Measurements from ENCODE around the gene DVL1.

Gene DVL1

DNA sequence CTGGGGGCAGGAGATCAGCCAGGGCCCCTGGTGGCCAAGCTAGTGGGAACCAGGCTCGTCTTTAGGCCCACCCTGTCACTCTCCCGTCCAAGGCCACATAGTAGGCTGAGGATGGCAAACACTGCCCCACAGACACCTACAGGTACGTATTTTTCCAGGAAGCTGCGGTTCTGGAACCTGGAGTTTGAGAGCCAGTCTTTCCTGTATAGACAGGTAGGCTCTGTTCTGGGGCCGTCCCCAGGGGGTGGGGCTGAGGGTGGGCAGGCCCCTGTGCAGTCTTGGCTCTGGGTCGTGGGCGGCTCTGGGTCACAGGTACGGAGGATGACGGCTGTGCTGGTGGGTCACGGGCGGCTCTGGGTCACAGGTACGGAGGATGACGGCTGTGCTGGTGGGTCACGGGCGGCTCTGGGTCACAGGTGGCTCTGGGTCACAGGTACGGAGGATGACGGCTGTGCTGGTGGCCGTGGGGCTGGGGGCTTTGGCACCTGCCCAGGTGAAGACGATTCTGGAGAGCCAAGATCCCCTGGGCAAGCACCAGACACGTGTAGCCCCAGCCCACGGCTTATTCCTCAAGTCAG lies 38.7 kb downstream of the DVL1 start:
- H3K4me3 ChIP-seq (ENCODE audit: insufficient read depth, low read depth, low read length): no peak overlapping the region

DNA sequence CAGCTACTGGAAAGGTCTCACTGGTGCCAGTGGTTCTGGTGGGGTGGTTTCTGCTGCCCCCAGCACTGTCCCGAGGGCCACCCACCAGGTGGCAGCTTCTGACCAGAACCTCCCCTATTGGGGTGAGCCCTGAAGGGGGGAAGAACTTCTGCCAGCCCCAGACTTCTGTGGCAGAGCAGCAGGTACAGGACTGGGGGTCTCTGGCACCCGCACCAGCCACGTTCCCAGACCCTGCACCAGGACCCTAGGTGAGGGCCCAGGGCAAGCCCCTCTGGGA lies 39.2 kb downstream of the DVL1 start:
- H3K27ac ChIP-seq (ENCODE audit: insufficient read depth, low read depth, low read length, poor library complexity, severe bottlenecking): no peak overlapping the region
- H3K4me1 ChIP-seq (ENCODE audit: control insufficient read depth, insufficient read depth, low read length): peaks cover 32% of the 10 kb centered on the region
- H3K27me3 ChIP-seq (ENCODE audit: control insufficient read depth, insufficient read depth, low read length, poor library complexity, severe bottlenecking): peaks cover 13% of the 10 kb centered on the region
- H3K9me3 ChIP-seq (ENCODE audit: control insufficient read depth, low read length): no peaks in the 10 kb centered on the region
- 80 to 85% methylated on average over 3 of the region's 3 CpGs for WGBS, 2 experiments
- peaks cover 14% of the 10 kb centered on the region for H3K36me3 ChIP-seq (ENCODE audit: control insufficient read depth, insufficient read depth, low read length)
- no peak overlapping the region for H3K4me3 ChIP-seq (ENCODE audit: insufficient read depth, low read depth, low read length)

More for the DNA sequence above, 38.7 kb downstream of the DVL1 start:
- Histone ChIP-seq H3K4me1 (ENCODE audit: control insufficient read depth, insufficient read depth, low read length) (peaks cover 27% of the 10 kb centered on the region), H3K27me3 (ENCODE audit: control insufficient read depth, insufficient read depth, low read length, poor library complexity, severe bottlenecking) (peaks cover 13% of the 10 kb centered on the region), H3K36me3 (ENCODE audit: control insufficient read depth, insufficient read depth, low read length) (peaks cover 14% of the 10 kb centered on the region), H3K9me3 (ENCODE audit: control insufficient read depth, low read length) (no peaks in the 10 kb centered on the region), H3K27ac (ENCODE audit: insufficient read depth, low read depth, low read length, poor library complexity, severe bottlenecking) (no peak overlapping the region)
- 93 to 94% methylated on average over 21 of the region's 21 CpGs for WGBS, 2 experiments

DNA sequence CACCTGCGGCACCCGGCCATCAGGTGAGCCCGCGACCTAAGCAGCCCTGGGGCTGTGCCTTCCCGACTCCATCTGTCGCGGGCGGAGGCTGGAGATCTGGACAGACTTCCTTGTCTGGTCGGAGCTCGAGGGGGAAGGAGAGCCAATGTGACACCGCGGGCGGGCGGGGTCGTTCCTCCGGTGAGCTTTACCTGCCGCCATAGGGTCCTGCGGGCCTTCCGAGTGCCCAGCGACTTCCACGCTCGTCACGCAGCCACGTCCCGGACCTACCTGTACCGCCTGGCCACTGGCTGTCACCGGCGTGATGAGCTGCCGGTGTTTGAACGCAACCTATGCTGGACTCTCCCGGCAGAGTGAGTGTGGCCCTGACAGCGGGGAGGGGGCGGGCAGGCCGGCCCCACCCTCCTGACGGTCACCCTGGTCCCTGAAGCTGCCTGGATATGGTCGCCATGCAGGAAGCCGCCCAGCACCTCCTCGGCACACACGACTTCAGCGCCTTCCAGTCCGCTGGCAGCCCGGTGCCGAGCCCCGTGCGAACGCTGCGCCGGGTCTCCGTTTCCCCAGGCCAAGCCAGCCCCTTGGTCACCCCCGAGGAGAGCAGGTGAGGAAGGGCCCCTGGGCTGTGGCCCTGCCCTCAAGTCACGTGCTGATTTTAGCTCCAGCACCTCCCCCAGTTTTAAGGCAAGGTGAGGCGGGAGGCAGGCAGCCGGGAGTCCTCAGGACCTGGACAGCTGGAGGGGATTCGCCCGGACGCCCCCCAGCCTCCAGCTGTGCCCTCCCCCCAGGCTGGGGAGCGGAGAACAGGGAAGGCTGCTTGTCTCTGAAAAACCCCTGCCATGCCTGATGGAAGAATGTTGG lies 39.7 kb downstream of the DVL1 start:
- Histone ChIP-seq H3K4me3 (ENCODE audit: insufficient read depth, low read depth, low read length) (peak overlapping the region; percentile 83), H3K4me1 (ENCODE audit: control insufficient read depth, insufficient read depth, low read length) (peaks cover 36% of the 10 kb centered on the region), H3K9me3 (ENCODE audit: control insufficient read depth, low read length) (no peaks in the 10 kb centered on the region), H3K27ac (ENCODE audit: insufficient read depth, low read depth, low read length, poor library complexity, severe bottlenecking) (no peak overlapping the region), H3K36me3 (ENCODE audit: control insufficient read depth, insufficient read depth, low read length) (peaks cover 14% of the 10 kb centered on the region), H3K27me3 (ENCODE audit: control insufficient read depth, insufficient read depth, low read length, poor library complexity, severe bottlenecking) (peaks cover 13% of the 10 kb centered on the region)
- WGBS, 2 experiments: 22 to 24% methylated on average over 57 of the region's 57 CpGs

DNA sequence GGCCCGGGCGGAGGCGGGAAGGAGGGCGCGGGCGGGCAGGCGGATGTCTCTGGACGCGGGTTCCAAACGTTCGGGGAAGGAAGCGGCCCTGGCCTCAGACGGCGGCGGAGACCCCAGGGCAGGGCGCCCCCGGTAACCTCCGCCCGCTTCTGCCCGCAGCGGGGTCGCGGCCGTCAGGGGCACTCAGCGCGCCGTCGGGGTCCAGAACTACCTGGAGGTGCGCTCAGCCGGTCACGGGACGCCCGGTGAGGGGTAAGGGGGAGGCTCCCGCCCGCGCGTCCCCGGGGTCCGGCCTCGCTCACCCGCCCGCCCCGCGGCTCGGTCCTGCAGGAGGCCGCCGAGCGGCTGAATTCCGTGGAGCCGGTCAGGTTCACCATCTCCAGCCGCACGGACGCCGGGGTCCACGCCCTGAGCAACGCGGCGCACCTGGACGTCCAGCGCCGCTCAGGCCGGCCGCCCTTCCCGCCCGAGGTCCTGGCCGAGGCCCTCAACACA lies 40.4 kb downstream of the DVL1 start:
- Histone ChIP-seq H3K4me3 (ENCODE audit: insufficient read depth, low read depth, low read length) (peak overlapping the region; percentile 83), H3K27me3 (ENCODE audit: control insufficient read depth, insufficient read depth, low read length, poor library complexity, severe bottlenecking) (peaks cover 13% of the 10 kb centered on the region), H3K27ac (ENCODE audit: insufficient read depth, low read depth, low read length, poor library complexity, severe bottlenecking) (no peak overlapping the region), H3K9me3 (ENCODE audit: control insufficient read depth, low read length) (no peaks in the 10 kb centered on the region), H3K4me1 (ENCODE audit: control insufficient read depth, insufficient read depth, low read length) (peaks cover 36% of the 10 kb centered on the region), H3K36me3 (ENCODE audit: control insufficient read depth, insufficient read depth, low read length) (peaks cover 11% of the 10 kb centered on the region)
- 1% methylated on average over 66 of the region's 66 CpGs for WGBS, 2 experiments

DNA sequence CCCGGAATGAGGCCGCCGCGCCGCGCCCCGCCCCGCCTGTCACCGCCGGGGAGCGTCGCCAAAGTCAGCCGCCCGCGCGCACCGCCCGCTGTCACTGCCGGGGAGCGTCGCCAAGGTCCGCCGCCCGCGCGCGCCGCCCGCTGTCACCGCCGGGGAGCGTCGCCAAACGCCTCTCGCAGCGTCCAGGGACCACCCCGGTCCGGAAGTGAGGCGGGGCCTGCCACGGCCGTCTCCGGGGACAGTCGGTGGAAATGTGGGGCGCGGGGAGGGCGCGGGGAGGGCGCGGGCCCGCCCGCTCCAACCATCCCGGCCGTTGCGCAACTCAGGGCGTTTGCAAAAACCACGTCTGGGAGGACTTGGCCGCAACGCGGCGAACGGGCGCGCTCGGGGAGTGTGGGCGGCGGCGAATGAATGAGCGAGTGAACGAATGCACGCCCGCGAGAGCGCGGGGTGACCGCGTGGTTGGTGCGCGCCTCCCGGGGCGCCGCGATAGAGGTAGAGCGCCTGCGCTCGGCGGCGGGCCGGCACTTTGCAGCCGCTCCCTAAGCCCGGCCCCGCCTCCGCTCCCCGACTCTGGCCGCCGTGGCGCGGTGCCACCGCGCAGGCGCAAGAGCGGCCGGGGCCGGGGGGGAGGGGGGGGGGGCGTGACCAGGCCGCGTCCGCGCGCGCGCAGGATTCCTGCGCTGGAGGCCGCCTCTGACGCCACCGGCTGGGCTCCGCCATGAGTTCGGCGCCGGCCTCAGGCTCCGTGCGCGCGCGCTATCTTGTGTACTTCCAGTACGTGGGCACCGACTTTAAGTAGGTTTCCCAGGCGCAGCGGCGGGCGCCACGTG lies 41.1 kb downstream of the DVL1 start, which contains the start of the genes ACAP3 and PUSL1:
TSS of gene ACAP3 (minus strand) at position 8 of the 833 bp plus-strand sequence. CDS start 115 bp downstream, outside the sequence.
TSS of gene PUSL1 (plus strand) at position 675 of the 833 bp plus-strand sequence. CDS start at position 722, 47 bp downstream.
- peaks cover 13% of the 10 kb centered on the region for H3K27me3 ChIP-seq (ENCODE audit: control insufficient read depth, insufficient read depth, low read length, poor library complexity, severe bottlenecking)
- H3K36me3 ChIP-seq (ENCODE audit: control insufficient read depth, insufficient read depth, low read length): peaks cover 9% of the 10 kb centered on the region
- WGBS, 2 experiments: 0% methylated on average over 131 of the region's 131 CpGs
- peak within 1 kb of the TSS; percentile 84 for H3K27ac ChIP-seq (ENCODE audit: insufficient read depth, low read depth, low read length, poor library complexity, severe bottlenecking)
- peak within 1 kb of the TSS; percentile 83 for H3K4me3 ChIP-seq (ENCODE audit: insufficient read depth, low read depth, low read length)
- peaks cover 36% of the 10 kb centered on the region for H3K4me1 ChIP-seq (ENCODE audit: control insufficient read depth, insufficient read depth, low read length)
- no peaks in the 10 kb centered on the region for H3K9me3 ChIP-seq (ENCODE audit: control insufficient read depth, low read length)

DNA sequence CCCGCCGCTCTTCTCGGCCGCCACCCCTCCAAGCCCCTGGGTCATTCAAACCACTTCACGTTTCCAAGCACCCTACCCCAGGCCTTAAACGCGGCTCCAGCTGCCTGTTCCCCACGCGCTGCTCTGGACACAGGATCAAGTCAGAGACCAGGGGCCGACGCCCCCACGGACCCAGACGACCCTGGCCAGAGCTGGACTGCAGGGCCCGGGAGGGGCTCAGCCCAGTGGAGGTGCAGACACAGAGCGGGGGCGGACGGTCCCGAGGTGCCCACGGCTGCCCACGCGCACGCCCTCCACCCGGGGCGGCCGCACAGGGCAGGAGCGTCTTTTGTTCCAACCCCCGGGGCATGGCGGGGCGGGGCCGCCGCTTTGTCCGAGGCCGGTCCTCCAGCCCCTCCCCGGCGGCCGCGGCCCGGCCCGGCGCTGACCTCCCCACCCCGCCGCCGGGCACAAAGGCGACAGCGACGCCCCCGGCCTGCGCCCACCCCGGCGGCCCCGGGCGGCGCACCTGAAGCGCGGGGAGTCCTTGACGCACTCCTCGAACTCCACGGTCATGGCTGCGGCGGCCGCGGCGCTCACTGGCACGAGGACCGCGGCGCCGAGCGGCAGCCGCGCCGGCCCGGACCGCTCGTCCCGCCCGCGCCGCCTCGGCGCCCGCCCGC lies 41.8 kb downstream of the DVL1 start:
- WGBS, 2 experiments: 2% methylated on average over 83 of the region's 83 CpGs
- peaks cover 36% of the 10 kb centered on the region for H3K4me1 ChIP-seq (ENCODE audit: control insufficient read depth, insufficient read depth, low read length)
- H3K27me3 ChIP-seq (ENCODE audit: control insufficient read depth, insufficient read depth, low read length, poor library complexity, severe bottlenecking): peaks cover 13% of the 10 kb centered on the region
- peak overlapping the region; percentile 83 for H3K4me3 ChIP-seq (ENCODE audit: insufficient read depth, low read depth, low read length)
- no peak overlapping the region for H3K27ac ChIP-seq (ENCODE audit: insufficient read depth, low read depth, low read length, poor library complexity, severe bottlenecking)
- no peaks in the 10 kb centered on the region for H3K9me3 ChIP-seq (ENCODE audit: control insufficient read depth, low read length)
- peaks cover 6% of the 10 kb centered on the region for H3K36me3 ChIP-seq (ENCODE audit: control insufficient read depth, insufficient read depth, low read length)

DNA sequence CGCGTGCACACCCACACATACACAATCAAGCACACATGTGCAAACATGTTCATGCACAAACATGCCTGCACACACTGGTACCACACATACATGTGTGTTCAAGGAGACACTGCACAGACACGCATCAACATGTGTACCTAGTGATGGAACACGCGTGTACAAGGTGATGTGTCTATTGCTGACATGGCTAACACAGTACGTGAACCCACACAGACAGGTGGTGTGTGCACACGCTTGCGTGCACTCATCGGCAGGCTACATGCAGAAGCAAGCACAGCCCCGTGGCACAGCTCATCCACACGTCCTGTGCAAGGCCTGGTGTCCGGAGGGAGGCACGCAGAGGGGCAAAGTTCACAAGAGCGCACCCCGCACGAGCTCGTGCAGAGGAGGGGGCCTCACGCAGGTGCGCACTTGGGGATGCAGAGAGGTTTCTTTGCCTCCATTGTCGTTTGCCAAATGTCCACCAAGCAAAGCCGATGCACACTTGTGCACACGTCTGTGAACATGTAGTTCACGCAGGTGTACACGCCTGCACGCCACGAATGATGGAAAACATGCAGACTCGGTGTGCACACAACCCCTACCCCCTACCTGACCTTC lies 42.5 kb downstream of the DVL1 start:
- Histone ChIP-seq H3K4me3 (ENCODE audit: insufficient read depth, low read depth, low read length) (peak overlapping the region; percentile 83), H3K9me3 (ENCODE audit: control insufficient read depth, low read length) (no peaks in the 10 kb centered on the region), H3K27ac (ENCODE audit: insufficient read depth, low read depth, low read length, poor library complexity, severe bottlenecking) (no peak overlapping the region), H3K36me3 (ENCODE audit: control insufficient read depth, insufficient read depth, low read length) (peaks cover 5% of the 10 kb centered on the region), H3K4me1 (ENCODE audit: control insufficient read depth, insufficient read depth, low read length) (peaks cover 36% of the 10 kb centered on the region), H3K27me3 (ENCODE audit: control insufficient read depth, insufficient read depth, low read length, poor library complexity, severe bottlenecking) (peaks cover 13% of the 10 kb centered on the region)
- WGBS, 2 experiments: 74 to 77% methylated on average over 27 of the region's 27 CpGs

DNA sequence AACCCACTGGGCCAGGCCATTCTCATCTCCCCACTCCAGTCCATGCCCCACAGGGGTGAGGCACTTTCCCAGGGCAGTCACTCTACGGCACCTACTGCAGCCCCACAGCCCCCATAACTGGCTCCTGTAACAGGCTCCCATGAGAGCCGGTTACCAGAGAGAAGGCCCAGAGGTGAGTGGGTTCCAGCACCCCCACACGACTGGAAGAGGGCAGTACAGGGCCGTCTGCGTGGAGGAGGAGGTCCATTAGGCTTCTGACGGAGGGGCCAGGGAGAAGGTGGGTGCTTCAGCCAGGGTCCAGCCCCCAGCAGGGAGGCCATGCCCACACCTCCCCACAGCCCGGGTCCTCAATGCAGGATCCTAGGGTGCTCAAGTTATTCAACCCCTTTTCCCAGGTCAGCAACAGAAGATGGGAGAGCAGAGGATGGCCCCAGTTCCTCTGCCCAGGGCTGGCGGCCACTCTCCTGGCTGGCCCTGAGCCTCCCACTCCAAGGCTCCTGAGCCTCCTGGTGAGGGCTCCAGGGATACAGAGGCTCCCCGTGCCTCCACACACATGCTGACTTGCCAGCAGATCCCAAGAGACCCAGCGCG lies 43.1 kb downstream of the DVL1 start:
- 57 to 58% methylated on average over 11 of the region's 11 CpGs for WGBS, 2 experiments
- no peaks in the 10 kb centered on the region for H3K9me3 ChIP-seq (ENCODE audit: control insufficient read depth, low read length)
- no peaks in the 10 kb centered on the region for H3K36me3 ChIP-seq (ENCODE audit: control insufficient read depth, insufficient read depth, low read length)
- peaks cover 13% of the 10 kb centered on the region for H3K27me3 ChIP-seq (ENCODE audit: control insufficient read depth, insufficient read depth, low read length, poor library complexity, severe bottlenecking)
- peak overlapping the region; percentile 83 for H3K4me3 ChIP-seq (ENCODE audit: insufficient read depth, low read depth, low read length)
- H3K4me1 ChIP-seq (ENCODE audit: control insufficient read depth, insufficient read depth, low read length): peaks cover 36% of the 10 kb centered on the region
- no peak overlapping the region for H3K27ac ChIP-seq (ENCODE audit: insufficient read depth, low read depth, low read length, poor library complexity, severe bottlenecking)

Measured in ectodermal cell (in vitro differentiated cells).